Stomach (tissue), 9 donors: Measurements from ENCODE around the gene RELN. TPM values are rescaled to one million over a fixed set of nuclear protein-coding genes. Genes with fewer than 3 reads are reported as not detected.
A peak's percentile ranks its signal among the peaks of the same experiment; 100 is the strongest.

Experiments
- DNase-seq, 2 donors: peaks; one replicate each; pipeline versions ENCODE4 v3.0.0 to v3.0.0-alpha.2; 2013 to 2019
- H3K27ac ChIP-seq, 5 donors: fragments of 200-600 bp in 4 of 5; sonication (generic) in 4 of 5; one replicate each; pipeline ENCODE4 v1.5.1; 2013 to 2019; ENCODE audit warnings: mild to moderate bottlenecking in 1 of 5, moderate library complexity in 1 of 5
- H3K27me3 ChIP-seq, 3 donors: fragments of 200-600 bp; sonication (generic); one replicate each; pipeline ENCODE4 v1.5.1; 2017 to 2019; ENCODE audit warnings: mixed run types in 1 of 3
- H3K36me3 ChIP-seq, 4 donors: fragments of 200-600 bp; sonication (generic); 1 replicate in 3 of 4; 2 replicates in 1 of 4; pipeline ENCODE4 v1.5.1; 2016 to 2019
- H3K4me1 ChIP-seq, 4 donors: fragments of 200-600 bp; sonication (generic); one replicate each; pipeline ENCODE4 v1.5.1; 2016 to 2019
- H3K4me3 ChIP-seq, 4 donors: fragments of 200-600 bp; sonication (generic) in 3 of 4; one replicate each; pipeline ENCODE4 v1.5.1; 2016 to 2019; ENCODE audit warnings: mild to moderate bottlenecking in 1 of 4
- H3K9me3 ChIP-seq, 4 donors: fragments of 200-600 bp; sonication (generic); one replicate each; pipeline ENCODE4 v1.5.1; 2016 to 2019
- CTCF ChIP-seq, 7 experiments: fragments of 450-650 bp in 4 of 7; fragments of 200-600 bp in 3 of 7; sonication (generic) in 3 of 7; IDR thresholded peaks; one replicate each; pipeline ENCODE4 v1.5.1; 2016 to 2019; ENCODE audit warnings: antibody characterized with exemption in 7 of 7, control low read depth in 2 of 7, mild to moderate bottlenecking in 1 of 7
- EP300 ChIP-seq: sonication (generic); formaldehyde crosslinking; IDR thresholded peaks from one replicate; pipeline ENCODE4 v1.6.1; 2017; ENCODE audit warnings: antibody characterized with exemption
- POLR2A ChIP-seq, 4 donors: fragments of 450-650 bp; IDR thresholded peaks; one replicate each; pipeline ENCODE4 v1.6.1; 2016; ENCODE audit warnings: antibody characterized with exemption in 4 of 4, control low read depth in 2 of 4, mild to moderate bottlenecking in 1 of 4, moderate library complexity in 1 of 4
- POLR2AphosphoS5 ChIP-seq, 3 donors: sonication (generic); formaldehyde crosslinking; IDR thresholded peaks; one replicate each; pipeline ENCODE4 v1.6.1; 2016; ENCODE audit warnings: antibody characterized with exemption in 3 of 3
- WGBS, 5 donors: extraction: QIAGEN DNeasy Blood & Tissue Kit in 3 of 5; methylation state at CpG; one replicate each; pipeline versions ENCODE4 v1.1.5 to v1.1.7; 2013 to 2018; 5-methylcytosine and 5-hydroxymethylcytosine counted together
- intact Hi-C: fragments of 100-400 bp; cut with DNase I; formaldehyde crosslinking; loops from one replicate; pipeline ENCODE4 v1.15.1; 2023; ENCODE audit warnings: low total_unique reads
- polyA plus RNA-seq, 3 donors: library from polyadenylated mRNA; stranded (reverse); fragments of 200-250 nt; gene quantifications; one replicate each; pipeline ENCODE4 v1.2.3, GENCODE V29; 2013
- total RNA-seq, 5 donors: library from RNA; depleted of rRNA; stranded (reverse); fragments of >200 nt; gene quantifications; one replicate each; pipeline versions ENCODE4 v1.1.0 to v1.2.3, GENCODE V29; 2014 to 2016
- donor health status: healthy with polysubstance abuse.
- donor health status: Bipolar disorder and iron deficiency.
- donor health status: healthy.

Gene RELN
- total and polyA plus RNA-seq, 8 donors, result 0.19 to 14.3 (median 2.2) TPM

GRCh38 chr7:103855671-103856070, 133.8 kb downstream of the RELN start:
- no peak for TF ChIP-seq CTCF (IDR thresholded peaks at IDR 0.05)
- no peak for TF ChIP-seq POLR2A (IDR thresholded peaks at IDR 0.05)
- TF ChIP-seq POLR2AphosphoS5 (IDR thresholded peaks at IDR 0.05), result no peak
- TF ChIP-seq EP300, result no peak
- Histone ChIP-seq H3K4me1 (no peaks in the 10 kb centered on the region), H3K27me3 (no peaks in the 10 kb centered on the region), H3K4me3 (no peak overlapping the region), H3K9me3 (peaks cover 0 to 6% (median 0%) of the 10 kb centered on the region in 4 donors), H3K36me3 (no peaks in the 10 kb centered on the region), H3K27ac (no peak overlapping the region)
- no peak for DNase-seq
- intact Hi-C loops, result no loop called here

- no peak for TF ChIP-seq POLR2AphosphoS5 (IDR thresholded peaks at IDR 0.05)
- no peak for TF ChIP-seq EP300
- TF ChIP-seq POLR2A (IDR thresholded peaks at IDR 0.05), result no peak
- no peak for TF ChIP-seq CTCF (IDR thresholded peaks at IDR 0.05)
- intact Hi-C loops, result no loop called here
- Histone ChIP-seq H3K27ac (no peak overlapping the region), H3K4me1 (no peaks in the 10 kb centered on the region), H3K4me3 (no peak overlapping the region), H3K9me3 (peaks cover 0 to 6% (median 0%) of the 10 kb centered on the region in 4 donors), H3K36me3 (no peaks in the 10 kb centered on the region), H3K27me3 (no peaks in the 10 kb centered on the region)
- DNase-seq, result no peak
- 69 to 79% (median 78%) methylated on average over 3 of the region's 3 CpGs for WGBS, 5 donors
Observed at GRCh38 chr7:103854611-103855010, 134.8 kb downstream of the RELN start.

- no peak overlapping the region for H3K27ac ChIP-seq
- peak in 1 of 2 donors; percentile 58 for DNase-seq
- H3K4me3 ChIP-seq, result no peak overlapping the region
- 43 to 60% (median 55%) methylated on average over 4 of the region's 4 CpGs for WGBS, 5 donors
- H3K4me1 ChIP-seq, result no peaks in the 10 kb centered on the region
- intact Hi-C loops, result no loop called here
- H3K9me3 ChIP-seq, result peaks cover 0 to 6% (median 0%) of the 10 kb centered on the region in 4 donors
- H3K27me3 ChIP-seq, result no peaks in the 10 kb centered on the region
- TF ChIP-seq CTCF (IDR thresholded peaks at IDR 0.05) (no peak), POLR2AphosphoS5 (IDR thresholded peaks at IDR 0.05) (no peak), POLR2A (IDR thresholded peaks at IDR 0.05) (no peak), EP300 (no peak)
- no peaks in the 10 kb centered on the region for H3K36me3 ChIP-seq
Observed at GRCh38 chr7:103851357-103851756, 138.1 kb downstream of the RELN start.

GRCh38 chr7:103843689-103844480, 145.6 kb downstream of the RELN start:
- 28 to 45% (median 35%) methylated on average over 2 of the region's 2 CpGs for WGBS, 5 donors
- Histone ChIP-seq H3K4me1 (no peaks in the 10 kb centered on the region), H3K36me3 (no peaks in the 10 kb centered on the region), H3K9me3 (no peaks in the 10 kb centered on the region), H3K27ac (no peak overlapping the region), H3K27me3 (no peaks in the 10 kb centered on the region), H3K4me3 (no peak overlapping the region)
- intact Hi-C loops, result no loop called here
- peak in 1 of 2 donors; percentile 11 for DNase-seq
- TF ChIP-seq POLR2A (IDR thresholded peaks at IDR 0.05), result no peak
- TF ChIP-seq CTCF (IDR thresholded peaks at IDR 0.05), result no peak
- TF ChIP-seq EP300, result no peak
- TF ChIP-seq POLR2AphosphoS5 (IDR thresholded peaks at IDR 0.05), result no peak
